ENCODE measurements around the gene RTF2. TPM values are rescaled to one million over a fixed set of nuclear protein-coding genes. Genes with fewer than 3 reads are reported as not detected.

Gene RTF2
- total and polyA plus RNA-seq, 2 of the 13 experiments (the other 11 are each of a cell fraction or from before 2014, with no cell fraction given), result 81.8 to 142 TPM

- no peak for TF ChIP-seq FOXP1 (IDR thresholded peaks at IDR 0.05)
- no peak for TF ChIP-seq FOXP1 (CRISPR knock-in tag; IDR thresholded peaks at IDR 0.05)
- TF ChIP-seq HOXA9 (CRISPR knock-in tag; IDR thresholded peaks at IDR 0.05; ENCODE audit: borderline replicate concordance), result no peak
Measured at GRCh38 chr20:56427797-56428196, 40.6 kb upstream of the RTF2 start (continued).

- Histone ChIP-seq H3K9me3 (ENCODE audit: low read length) (no peaks in the 10 kb centered on the region), H3K4me1 (ENCODE audit: insufficient read depth, low read length) (peaks cover 12% of the 10 kb centered on the region), H3K27me3 (ENCODE audit: control insufficient read depth in 1 of 2, insufficient read depth in 2 of 2, low read length in 2 of 2) (no peaks in the 10 kb centered on the region), H3K79me2 (ENCODE audit: insufficient read depth, low read length) (no peaks in the 10 kb centered on the region), H4K20me1 (ENCODE audit: insufficient read depth, low read length) (no peaks in the 10 kb centered on the region), H3K36me3 (replicated peaks in 1 of 2; ENCODE audit: control insufficient read depth in 1 of 2, insufficient read depth in 2 of 2, low read length in 2 of 2) (no peaks in the 10 kb centered on the region), H2AFZ (ENCODE audit: low read length) (no peak overlapping the region), H3K27ac (ENCODE audit: extremely low read length, insufficient read depth, low read length) (no peak overlapping the region), H3K4me3 (replicated peaks in 1 of 3; ENCODE audit: insufficient read depth in 1 of 3, low read depth in 2 of 3, low read length in 3 of 3) (no peak overlapping the region), H3K9ac (ENCODE audit: insufficient read depth, low read depth, low read length) (no peak overlapping the region), H3K4me2 (ENCODE audit: low read depth, low read length) (no peak overlapping the region)
- DNase-seq (ENCODE audit: low spot score) (no peak), FAIRE-seq (no peak), ATAC-seq (no peak)
- intact Hi-C loops (cut with micrococcal nuclease; ENCODE audit: unreplicated experiment) (no loop called here), in situ Hi-C loops (cut with HindIII; ENCODE audit: extremely low pct_ligation_motif_present, low pct_unique_long_range_greater_than_20kb) (no loop called here)
- no TSS peak for BruUV-seq (replicated peaks)
- 46% methylated on average over 5 of the region's 5 CpGs for WGBS (ENCODE audit: low lambda C conversion rate)
- POLR2A ChIA-PET, result no interaction called here
- no peak for TF ChIP-seq DNMT3B (CRISPR knock-in tag; conservative IDR thresholded peaks at IDR 0.05)
- CTCF ChIA-PET (ENCODE audit: low intra/inter-chr PET ratio, low total read pairs), result no interaction called here
Measured at GRCh38 chr20:56428410-56428809, 40.0 kb upstream of the RTF2 start.

- ChIA-PET CTCF (ENCODE audit: low intra/inter-chr PET ratio, low total read pairs) (no interaction called here), POLR2A (no interaction called here)
- BruUV-seq (replicated peaks), result no TSS peak
- intact Hi-C loops (cut with micrococcal nuclease; ENCODE audit: unreplicated experiment) (no loop called here), in situ Hi-C loops (cut with HindIII; ENCODE audit: extremely low pct_ligation_motif_present, low pct_unique_long_range_greater_than_20kb) (no loop called here)
- DNase-seq (ENCODE audit: low spot score) (no peak), ATAC-seq (no peak), FAIRE-seq (no peak)
- no peak overlapping the region for H3K4me3 ChIP-seq (replicated peaks in 1 of 3; ENCODE audit: insufficient read depth in 1 of 3, low read depth in 2 of 3, low read length in 3 of 3)
- peaks cover 12% of the 10 kb centered on the region for H3K4me1 ChIP-seq (ENCODE audit: insufficient read depth, low read length)
- H3K36me3 ChIP-seq (replicated peaks in 1 of 2; ENCODE audit: control insufficient read depth in 1 of 2, insufficient read depth in 2 of 2, low read length in 2 of 2), result no peaks in the 10 kb centered on the region
- H3K27ac ChIP-seq (ENCODE audit: extremely low read length, insufficient read depth, low read length), result no peak overlapping the region
- no peaks in the 10 kb centered on the region for H3K9me3 ChIP-seq (ENCODE audit: low read length)
- no peak for TF ChIP-seq MBNL3 (CRISPR knock-in tag; conservative IDR thresholded peaks at IDR 0.05)
- H2AFZ ChIP-seq (ENCODE audit: low read length), result no peak overlapping the region
- no peaks in the 10 kb centered on the region for H3K79me2 ChIP-seq (ENCODE audit: insufficient read depth, low read length)
- 36% methylated on average over 8 of the region's 8 CpGs for WGBS (ENCODE audit: low lambda C conversion rate)
- H4K20me1 ChIP-seq (ENCODE audit: insufficient read depth, low read length), result no peaks in the 10 kb centered on the region
- H3K4me2 ChIP-seq (ENCODE audit: low read depth, low read length), result no peak overlapping the region
- no peak overlapping the region for H3K9ac ChIP-seq (ENCODE audit: insufficient read depth, low read depth, low read length)
- H3K27me3 ChIP-seq (ENCODE audit: control insufficient read depth in 1 of 2, insufficient read depth in 2 of 2, low read length in 2 of 2), result no peaks in the 10 kb centered on the region
Measured at GRCh38 chr20:56428881-56429280, 39.5 kb upstream of the RTF2 start.
